ENCODE results near the gene EPHA3.

Gene EPHA3

GRCh38 chr3:89312141-89312540 is 204.7 kb downstream of the EPHA3 start:
- TF ChIP-seq POU2F2 (IDR thresholded peaks at IDR 0.05; ENCODE audit: low read depth, low read length), result no peak
- TF ChIP-seq POLR2AphosphoS5 (IDR thresholded peaks at IDR 0.05; ENCODE audit: low read depth, low read length), result no peak
- no peak for TF ChIP-seq POLR2A (IDR thresholded peaks at IDR 0.05; ENCODE audit: low read depth, low read length)
- TF ChIP-seq TAF1 (IDR thresholded peaks at IDR 0.05; ENCODE audit: low read depth, low read length), result no peak
- TF ChIP-seq PAX5 (IDR thresholded peaks at IDR 0.05; ENCODE audit: insufficient read depth, low read length, severe bottlenecking), result no peak
- TF ChIP-seq SPI1 (IDR thresholded peaks at IDR 0.05; ENCODE audit: low read depth, low read length), result no peak
- DNase-seq (ENCODE audit: insufficient read length, low spot score) (no peak), FAIRE-seq (no peak)

GRCh38 chr3:89314454-89315098 is 207.2 kb downstream of the EPHA3 start:
- TF ChIP-seq POLR2A (IDR thresholded peaks at IDR 0.05; ENCODE audit: low read depth, low read length) (no peak), PAX5 (IDR thresholded peaks at IDR 0.05; ENCODE audit: insufficient read depth, low read length, severe bottlenecking) (no peak), SPI1 (IDR thresholded peaks at IDR 0.05; ENCODE audit: low read depth, low read length) (no peak), POLR2AphosphoS5 (IDR thresholded peaks at IDR 0.05; ENCODE audit: low read depth, low read length) (no peak), POU2F2 (IDR thresholded peaks at IDR 0.05; ENCODE audit: low read depth, low read length) (no peak), TAF1 (IDR thresholded peaks at IDR 0.05; ENCODE audit: low read depth, low read length) (no peak)
- FAIRE-seq, result no peak
- DNase-seq (ENCODE audit: insufficient read length, low spot score), result no peak

DNA sequence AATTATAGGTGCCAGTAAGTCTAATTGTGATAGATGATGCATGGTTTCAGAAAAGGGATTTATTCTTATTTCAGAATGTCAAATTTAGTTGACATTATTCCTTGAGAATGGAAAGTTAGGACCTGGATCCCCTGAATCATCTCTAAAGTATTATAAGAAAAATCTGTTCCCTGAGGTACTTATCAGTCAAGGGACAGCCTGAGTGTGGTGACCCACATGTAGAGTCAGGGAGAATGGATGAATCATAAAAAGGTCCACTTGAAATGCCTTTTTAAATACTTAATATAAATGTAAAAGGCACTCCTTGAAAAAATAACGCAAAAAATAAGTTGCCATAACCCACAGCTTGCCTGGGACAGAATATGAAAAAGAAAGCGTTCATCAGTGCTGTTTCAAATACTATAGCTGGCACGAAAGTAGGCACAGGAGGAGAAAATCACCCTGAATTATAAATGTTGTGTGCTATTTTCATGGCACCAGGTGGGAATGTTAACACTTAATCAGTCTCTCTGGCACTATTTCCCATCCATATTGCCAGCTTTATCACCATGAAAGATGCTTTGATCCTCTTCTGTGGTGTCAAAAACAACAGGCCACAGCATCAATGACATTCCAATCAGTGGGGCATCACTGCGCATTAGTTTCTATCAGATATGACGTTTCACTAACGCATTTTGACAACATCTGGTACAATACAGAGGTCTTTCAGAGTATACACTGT is 208.5 kb downstream of the EPHA3 start:
- no peak for FAIRE-seq
- DNase-seq (ENCODE audit: insufficient read length, low spot score), result no peak
- TF ChIP-seq PAX5 (IDR thresholded peaks at IDR 0.05; ENCODE audit: insufficient read depth, low read length, severe bottlenecking), result no peak
- no peak for TF ChIP-seq POU2F2 (IDR thresholded peaks at IDR 0.05; ENCODE audit: low read depth, low read length)
- TF ChIP-seq SPI1 (IDR thresholded peaks at IDR 0.05; ENCODE audit: low read depth, low read length), result no peak
- TF ChIP-seq POLR2AphosphoS5 (IDR thresholded peaks at IDR 0.05; ENCODE audit: low read depth, low read length), result no peak
- TF ChIP-seq TAF1 (IDR thresholded peaks at IDR 0.05; ENCODE audit: low read depth, low read length), result no peak
- TF ChIP-seq POLR2A (IDR thresholded peaks at IDR 0.05; ENCODE audit: low read depth, low read length), result no peak

- FAIRE-seq (no peak), DNase-seq (ENCODE audit: insufficient read length, low spot score) (no peak)
- TF ChIP-seq POU2F2 (IDR thresholded peaks at IDR 0.05; ENCODE audit: low read depth, low read length), result no peak
- TF ChIP-seq PAX5 (IDR thresholded peaks at IDR 0.05; ENCODE audit: insufficient read depth, low read length, severe bottlenecking), result no peak
- TF ChIP-seq POLR2AphosphoS5 (IDR thresholded peaks at IDR 0.05; ENCODE audit: low read depth, low read length), result no peak
- no peak for TF ChIP-seq SPI1 (IDR thresholded peaks at IDR 0.05; ENCODE audit: low read depth, low read length)
- no peak for TF ChIP-seq TAF1 (IDR thresholded peaks at IDR 0.05; ENCODE audit: low read depth, low read length)
- no peak for TF ChIP-seq POLR2A (IDR thresholded peaks at IDR 0.05; ENCODE audit: low read depth, low read length)
These were observed 212.8 kb downstream of the EPHA3 start for GRCh38 chr3:89320186-89320585.

DNA sequence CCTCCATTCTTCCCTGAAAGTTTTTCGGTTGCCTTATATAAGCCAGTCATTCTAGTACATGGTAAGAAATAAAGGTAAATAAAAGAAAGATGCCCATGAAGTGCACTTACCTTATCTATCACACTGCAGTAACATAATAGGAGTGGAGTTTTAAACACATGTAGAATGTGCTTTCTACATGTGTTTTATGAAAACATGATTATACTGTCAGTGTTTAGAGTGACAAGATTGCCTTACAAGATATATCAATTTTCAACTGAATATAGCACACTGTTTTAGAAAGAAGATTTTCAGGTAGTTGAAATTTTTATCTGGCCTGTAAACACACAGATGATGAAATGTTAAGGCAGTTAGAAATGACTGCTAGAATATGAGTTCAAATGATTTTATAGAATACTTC is 219.6 kb downstream of the EPHA3 start:
- DNase-seq (ENCODE audit: insufficient read length, low spot score) (no peak), FAIRE-seq (no peak)
- TF ChIP-seq POLR2A (IDR thresholded peaks at IDR 0.05; ENCODE audit: low read depth, low read length), result no peak
- TF ChIP-seq POU2F2 (IDR thresholded peaks at IDR 0.05; ENCODE audit: low read depth, low read length), result no peak
- no peak for TF ChIP-seq POLR2AphosphoS5 (IDR thresholded peaks at IDR 0.05; ENCODE audit: low read depth, low read length)
- no peak for TF ChIP-seq SPI1 (IDR thresholded peaks at IDR 0.05; ENCODE audit: low read depth, low read length)

DNA sequence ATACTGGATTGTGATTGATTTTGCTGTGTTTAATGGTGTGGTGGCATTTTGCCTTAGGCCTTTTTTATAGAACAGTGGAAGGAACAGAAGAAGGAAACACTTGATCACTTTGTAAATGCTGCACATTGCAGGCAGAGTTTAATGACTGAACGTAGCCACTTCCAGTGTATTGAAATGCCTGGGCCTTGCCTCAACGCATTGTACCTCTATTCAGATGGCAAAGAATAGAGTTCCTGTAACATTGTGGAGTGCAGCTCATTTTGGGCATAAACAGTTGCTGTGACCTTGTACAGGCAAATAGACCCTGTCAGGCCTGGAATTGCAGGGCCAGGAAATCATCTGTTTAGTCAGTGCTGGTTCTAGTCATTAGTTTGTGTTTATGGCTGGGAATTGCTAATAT is 225.0 kb downstream of the EPHA3 start:
- TF ChIP-seq TAF1 (IDR thresholded peaks at IDR 0.05; ENCODE audit: low read depth, low read length) (no peak), POLR2AphosphoS5 (IDR thresholded peaks at IDR 0.05; ENCODE audit: low read depth, low read length) (no peak), POU2F2 (IDR thresholded peaks at IDR 0.05; ENCODE audit: low read depth, low read length) (no peak), POLR2A (IDR thresholded peaks at IDR 0.05; ENCODE audit: low read depth, low read length) (no peak), SPI1 (IDR thresholded peaks at IDR 0.05; ENCODE audit: low read depth, low read length) (no peak), PAX5 (IDR thresholded peaks at IDR 0.05; ENCODE audit: insufficient read depth, low read length, severe bottlenecking) (no peak)
- no peak for FAIRE-seq
- DNase-seq (ENCODE audit: insufficient read length, low spot score), result no peak

- no peak for FAIRE-seq
- TF ChIP-seq SPI1 (IDR thresholded peaks at IDR 0.05; ENCODE audit: low read depth, low read length) (no peak), POU2F2 (IDR thresholded peaks at IDR 0.05; ENCODE audit: low read depth, low read length) (no peak), TAF1 (IDR thresholded peaks at IDR 0.05; ENCODE audit: low read depth, low read length) (no peak)
- no peak for DNase-seq (ENCODE audit: insufficient read length, low spot score)
These were observed 225.4 kb downstream of the EPHA3 start for GRCh38 chr3:89332793-89333192.

GRCh38 chr3:89335693-89336092 is 228.3 kb downstream of the EPHA3 start:
- DNase-seq (ENCODE audit: insufficient read length, low spot score) (no peak), FAIRE-seq (no peak)
- TF ChIP-seq POLR2A (IDR thresholded peaks at IDR 0.05; ENCODE audit: low read depth, low read length) (no peak), POLR2AphosphoS5 (IDR thresholded peaks at IDR 0.05; ENCODE audit: low read depth, low read length) (no peak), POU2F2 (IDR thresholded peaks at IDR 0.05; ENCODE audit: low read depth, low read length) (no peak), PAX5 (IDR thresholded peaks at IDR 0.05; ENCODE audit: insufficient read depth, low read length, severe bottlenecking) (no peak), TAF1 (IDR thresholded peaks at IDR 0.05; ENCODE audit: low read depth, low read length) (no peak), SPI1 (IDR thresholded peaks at IDR 0.05; ENCODE audit: low read depth, low read length) (no peak)

DNA sequence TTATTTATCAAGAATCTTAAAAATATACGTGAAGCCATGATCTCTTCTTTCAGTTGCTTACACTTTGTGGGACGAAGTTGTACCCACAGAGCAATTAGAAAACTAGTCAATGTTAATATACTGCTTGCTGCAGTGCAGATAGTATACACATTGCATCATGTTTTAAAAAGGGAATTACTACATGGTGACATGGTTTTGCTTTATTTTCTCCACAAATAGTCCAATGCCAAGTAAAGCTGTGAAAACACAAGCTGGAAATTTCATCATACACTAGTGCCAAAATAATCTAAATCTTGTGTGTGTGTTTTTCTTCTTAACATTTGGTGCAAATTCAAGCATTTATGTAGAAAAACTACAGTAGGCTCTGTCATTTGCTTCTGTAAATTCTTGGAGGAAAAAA is 233.0 kb downstream of the EPHA3 start:
- FAIRE-seq (no peak), DNase-seq (ENCODE audit: insufficient read length, low spot score) (no peak)
- no peak for TF ChIP-seq POLR2A (IDR thresholded peaks at IDR 0.05; ENCODE audit: low read depth, low read length)
- no peak for TF ChIP-seq TAF1 (IDR thresholded peaks at IDR 0.05; ENCODE audit: low read depth, low read length)
- no peak for TF ChIP-seq POU2F2 (IDR thresholded peaks at IDR 0.05; ENCODE audit: low read depth, low read length)
- no peak for TF ChIP-seq PAX5 (IDR thresholded peaks at IDR 0.05; ENCODE audit: insufficient read depth, low read length, severe bottlenecking)
- TF ChIP-seq SPI1 (IDR thresholded peaks at IDR 0.05; ENCODE audit: low read depth, low read length), result no peak
- no peak for TF ChIP-seq POLR2AphosphoS5 (IDR thresholded peaks at IDR 0.05; ENCODE audit: low read depth, low read length)
